ENCODE results near the gene PPIH.
A peak's percentile ranks its signal among the peaks of the same experiment; 100 is the strongest.

DNA sequence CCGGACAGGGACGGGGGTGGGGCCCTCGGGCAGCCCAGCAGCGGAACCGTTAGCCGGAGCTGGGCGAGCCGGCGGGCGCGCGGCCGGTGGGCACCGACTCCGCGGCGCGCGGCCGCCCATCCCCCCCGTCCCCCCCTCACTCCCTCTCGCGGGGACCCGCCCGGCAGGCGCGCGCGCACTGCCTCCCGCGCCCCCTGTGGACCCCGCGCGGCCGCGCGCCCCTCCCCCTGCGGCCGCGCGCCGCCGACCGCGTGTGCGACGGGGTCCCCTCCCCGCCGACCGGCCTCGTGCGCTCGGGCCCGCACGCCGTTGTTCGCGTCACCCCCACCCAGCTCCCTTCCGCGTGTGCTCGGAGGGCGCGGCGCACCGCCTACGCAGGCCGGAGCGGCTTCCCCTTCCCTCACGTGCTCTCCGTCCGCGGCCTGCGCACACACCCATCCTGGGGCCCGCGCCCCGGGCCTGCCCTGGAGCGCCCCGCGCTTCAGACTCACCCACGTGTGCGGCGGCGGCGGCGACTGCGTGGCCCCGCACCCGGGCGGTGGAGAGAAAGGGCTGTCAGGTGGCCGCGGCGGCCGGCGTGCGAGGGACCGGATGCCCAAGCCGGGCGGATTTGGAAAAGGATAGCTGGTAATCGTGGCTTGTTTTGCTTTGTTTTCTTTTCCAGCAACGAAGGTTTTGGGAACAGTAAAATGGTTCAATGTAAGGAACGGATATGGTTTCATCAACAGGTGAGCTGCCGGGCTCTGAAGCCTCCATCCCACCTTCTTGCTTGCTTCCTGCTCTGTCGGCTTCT is 24.7 kb downstream of the PPIH start:
- peak; percentile 89 for TF ChIP-seq ZFHX2 (tag by site-specific recombination; conservative IDR thresholded peaks at IDR 0.05)
- no peak for TF ChIP-seq ZNF558 (tag by site-specific recombination; IDR thresholded peaks at IDR 0.05)
- no peak for TF ChIP-seq ZNF610 (tag by site-specific recombination; IDR thresholded peaks at IDR 0.05; ENCODE audit: borderline replicate concordance)
- no peak for TF ChIP-seq ZNF768 (tag by site-specific recombination; IDR thresholded peaks at IDR 0.05)
- TF ChIP-seq ZBTB11 (tag by site-specific recombination; conservative IDR thresholded peaks at IDR 0.05; ENCODE audit: low read depth) = peak; percentile 39; the same call in 1 of the 2 replicates
- no peak for TF ChIP-seq CTCF (tag by site-specific recombination; IDR thresholded peaks at IDR 0.05)
- TF ChIP-seq, protein P1, sequence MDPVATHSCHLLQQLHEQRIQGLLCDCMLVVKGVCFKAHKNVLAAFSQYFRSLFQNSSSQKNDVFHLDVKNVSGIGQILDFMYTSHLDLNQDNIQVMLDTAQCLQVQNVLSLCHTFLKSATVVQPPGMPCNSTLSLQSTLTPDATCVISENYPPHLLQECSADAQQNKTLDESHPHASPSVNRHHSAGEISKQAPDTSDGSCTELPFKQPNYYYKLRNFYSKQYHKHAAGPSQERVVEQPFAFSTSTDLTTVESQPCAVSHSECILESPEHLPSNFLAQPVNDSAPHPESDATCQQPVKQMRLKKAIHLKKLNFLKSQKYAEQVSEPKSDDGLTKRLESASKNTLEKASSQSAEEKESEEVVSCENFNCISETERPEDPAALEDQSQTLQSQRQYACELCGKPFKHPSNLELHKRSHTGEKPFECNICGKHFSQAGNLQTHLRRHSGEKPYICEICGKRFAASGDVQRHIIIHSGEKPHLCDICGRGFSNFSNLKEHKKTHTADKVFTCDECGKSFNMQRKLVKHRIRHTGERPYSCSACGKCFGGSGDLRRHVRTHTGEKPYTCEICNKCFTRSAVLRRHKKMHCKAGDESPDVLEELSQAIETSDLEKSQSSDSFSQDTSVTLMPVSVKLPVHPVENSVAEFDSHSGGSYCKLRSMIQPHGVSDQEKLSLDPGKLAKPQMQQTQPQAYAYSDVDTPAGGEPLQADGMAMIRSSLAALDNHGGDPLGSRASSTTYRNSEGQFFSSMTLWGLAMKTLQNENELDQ (tag by site-specific recombination; IDR thresholded peaks at IDR 0.05; ENCODE audit: low read depth) = no peak
- TF ChIP-seq ZNF112 (tag by site-specific recombination; IDR thresholded peaks at IDR 0.05) = no peak
- TF ChIP-seq SP2 (tag by site-specific recombination; IDR thresholded peaks at IDR 0.05) = peak; percentile 10; the same call in 1 of the 2 replicates
- no peak for TF ChIP-seq ZBTB1 (tag by site-specific recombination; IDR thresholded peaks at IDR 0.05)
